Adrenal gland (tissue), 5 donors: ENCODE results near the gene NFATC3.

Source experiments
- CTCF ChIP-seq, 6 experiments: fragments of 450-650 bp in 4 of 6; fragments of 200-600 bp in 2 of 6; sonication (generic) in 1 of 6; IDR thresholded peaks; 1 replicate in 5 of 6; 2 replicates in 1 of 6; pipeline versions ENCODE4 v1.5.1 to v1.8.0; 2016 to 2021; ENCODE audit warnings: antibody characterized with exemption in 6 of 6, mild to moderate bottlenecking in 2 of 6, moderate library complexity in 1 of 6
- POLR2A ChIP-seq, 2 donors: fragments of 450-650 bp; IDR thresholded peaks; one replicate each; pipeline ENCODE4 v1.6.1; 2017; ENCODE audit warnings: antibody characterized with exemption in 2 of 2, mild to moderate bottlenecking in 2 of 2, moderate library complexity in 1 of 2
- donor health status: DM: no; HTN: no; CAD: no.

- TF ChIP-seq CTCF (IDR thresholded peaks at IDR 0.05) (no peak), POLR2A (IDR thresholded peaks at IDR 0.05) (no peak)
Measured at GRCh38 chr16:68263559-68264127, 178.5 kb downstream of the NFATC3 start.
